Tibial artery (tissue), 4 donors: ENCODE measurements around the gene ACADL.
"Not testable (repeated sequence)": the region's sequence is repeated elsewhere in the genome, so short reads cannot be mapped to it uniquely, and the experiment has no call there.

Experiments
- DNase-seq, 2 donors: peaks; one replicate each; pipeline ENCODE4 v3.0.0-alpha.2; 2019
- H3K27ac ChIP-seq, 2 donors: fragments of 200-600 bp; sonication (generic) in 1 of 2; 1 replicate in 1 of 2; 2 replicates in 1 of 2; pipeline ENCODE4 v1.5.1; 2018 to 2019; ENCODE audit warnings: mild to moderate bottlenecking in 1 of 2
- H3K27me3 ChIP-seq, 2 donors: fragments of 200-600 bp; sonication (generic) in 1 of 2; one replicate each; pipeline versions ENCODE4 v1.5.1 to v1.6.0; 2016 to 2019
- H3K36me3 ChIP-seq, 3 donors: fragments of 200-600 bp; sonication (generic) in 2 of 3; one replicate each; pipeline ENCODE4 v1.5.1; 2016 to 2019; ENCODE audit warnings: mild to moderate bottlenecking in 2 of 3
- H3K4me1 ChIP-seq, 4 donors: fragments of 200-600 bp; sonication (generic) in 2 of 4; 1 replicate in 3 of 4; 2 replicates in 1 of 4; pipeline ENCODE4 v1.5.1; 2016 to 2019
- H3K4me3 ChIP-seq, 2 donors: fragments of 200-600 bp; sonication (generic) in 1 of 2; 1 replicate in 1 of 2; 2 replicates in 1 of 2; pipeline ENCODE4 v1.5.1; 2018 to 2019; ENCODE audit warnings: mild to moderate bottlenecking in 2 of 2
- H3K9me3 ChIP-seq, 3 donors: fragments of 200-600 bp; sonication (generic) in 1 of 3; one replicate each; pipeline ENCODE4 v1.5.1; 2016 to 2019
- CTCF ChIP-seq, 2 experiments: fragments of 200-600 bp in 1 of 2; fragments of 450-650 bp in 1 of 2; IDR thresholded peaks; one replicate each; pipeline ENCODE4 v1.5.1; 2017 to 2019; ENCODE audit warnings: antibody characterized with exemption in 2 of 2, mild to moderate bottlenecking in 1 of 2, moderate library complexity in 1 of 2
- intact Hi-C: fragments of 100-400 bp; cut with DNase I; formaldehyde crosslinking; loops from one replicate; pipeline ENCODE4 v1.15.0; 2023; ENCODE audit warnings: low total_unique reads

The ACADL gene

GRCh38 chr2:210188755-210189154 lies 36.5 kb downstream of the ACADL start:
- H3K4me3 ChIP-seq: no peak overlapping the region
- peaks cover 0 to 17% (median 0%) of the 10 kb centered on the region in 3 donors for H3K9me3 ChIP-seq
- no peak for TF ChIP-seq CTCF (IDR thresholded peaks at IDR 0.05)
- intact Hi-C loops: loop anchor here (5.0 kb wide), 1 partner anchor 191 kb away; no protein-coding TSS in a partner anchor
- DNase-seq: no peak
- peaks cover 31 to 76% (median 38%) of the 10 kb centered on the region in 3 donors for H3K36me3 ChIP-seq
- no peaks in the 10 kb centered on the region for H3K4me1 ChIP-seq
- H3K27ac ChIP-seq: no peak overlapping the region
- no peaks in the 10 kb centered on the region for H3K27me3 ChIP-seq

GRCh38 chr2:210188190-210188589 lies 37.1 kb downstream of the ACADL start:
- H3K27me3 ChIP-seq: no peaks in the 10 kb centered on the region
- no peak overlapping the region for H3K4me3 ChIP-seq
- peaks cover 0 to 17% (median 0%) of the 10 kb centered on the region in 3 donors for H3K9me3 ChIP-seq
- intact Hi-C loops: loop anchor here (5.0 kb wide), 1 partner anchor 191 kb away; no protein-coding TSS in a partner anchor
- H3K27ac ChIP-seq: no peak overlapping the region
- no peak for TF ChIP-seq CTCF (IDR thresholded peaks at IDR 0.05)
- peaks cover 26 to 72% (median 38%) of the 10 kb centered on the region in 3 donors for H3K36me3 ChIP-seq
- H3K4me1 ChIP-seq: no peaks in the 10 kb centered on the region
- no peak for DNase-seq

- Histone ChIP-seq H3K4me1 (peaks cover 0 to 16% (median 4%) of the 10 kb centered on the region in 4 donors), H3K9me3 (peaks cover 0 to 17% (median 0%) of the 10 kb centered on the region in 3 donors), H3K36me3 (peaks cover 32 to 46% (median 32%) of the 10 kb centered on the region in 3 donors)
- H3K27ac ChIP-seq, intact Hi-C loops, H3K27me3 ChIP-seq, H3K4me3 ChIP-seq, DNase-seq: not testable (repeated sequence)
Observed at GRCh38 chr2:210183936-210184335, 41.3 kb downstream of the ACADL start.

GRCh38 chr2:210181606-210182088 lies 43.6 kb downstream of the ACADL start:
- H3K9me3 ChIP-seq: peaks cover 0 to 17% (median 0%) of the 10 kb centered on the region in 3 donors
- H3K4me3 ChIP-seq, H3K27me3 ChIP-seq, H3K27ac ChIP-seq, DNase-seq, intact Hi-C loops: not testable (repeated sequence)
- peaks cover 0 to 16% (median 4%) of the 10 kb centered on the region in 4 donors for H3K4me1 ChIP-seq
- H3K36me3 ChIP-seq: peaks cover 19 to 33% (median 23%) of the 10 kb centered on the region in 3 donors

GRCh38 chr2:210181033-210181605 lies 44.1 kb downstream of the ACADL start:
- peaks cover 0 to 16% (median 4%) of the 10 kb centered on the region in 4 donors for H3K4me1 ChIP-seq
- H3K27me3 ChIP-seq, H3K27ac ChIP-seq, intact Hi-C loops, DNase-seq, H3K4me3 ChIP-seq: not testable (repeated sequence)
- peaks cover 19 to 28% (median 23%) of the 10 kb centered on the region in 3 donors for H3K36me3 ChIP-seq
- H3K9me3 ChIP-seq: peaks cover 0 to 17% (median 0%) of the 10 kb centered on the region in 3 donors

- H3K4me3 ChIP-seq: no peak overlapping the region
- H3K27ac ChIP-seq: no peak overlapping the region
- no peak for TF ChIP-seq CTCF (IDR thresholded peaks at IDR 0.05)
- DNase-seq: no peak
- intact Hi-C loops: no loop called here
- peaks cover 19 to 21% (median 21%) of the 10 kb centered on the region in 3 donors for H3K36me3 ChIP-seq
- peaks cover 0 to 16% (median 4%) of the 10 kb centered on the region in 4 donors for H3K4me1 ChIP-seq
- peaks cover 0 to 16% (median 0%) of the 10 kb centered on the region in 3 donors for H3K9me3 ChIP-seq
- H3K27me3 ChIP-seq: no peaks in the 10 kb centered on the region
Observed at GRCh38 chr2:210180477-210180876, 44.8 kb downstream of the ACADL start.

- DNase-seq: no peak
- Histone ChIP-seq H3K36me3 (peaks cover 11 to 19% (median 14%) of the 10 kb centered on the region in 3 donors), H3K27me3 (no peaks in the 10 kb centered on the region), H3K9me3 (peaks cover 0 to 6% (median 0%) of the 10 kb centered on the region in 3 donors), H3K27ac (no peak overlapping the region), H3K4me1 (peaks cover 0 to 16% (median 4%) of the 10 kb centered on the region in 4 donors), H3K4me3 (no peak overlapping the region)
- no peak for TF ChIP-seq CTCF (IDR thresholded peaks at IDR 0.05)
- intact Hi-C loops: no loop called here
Observed at GRCh38 chr2:210179351-210179990, 45.8 kb downstream of the ACADL start.
